Neural cell (in vitro differentiated cells): ENCODE results near the gene MEGF11. TPM values are rescaled to one million over a fixed set of nuclear protein-coding genes. Genes with fewer than 3 reads are reported as not detected.

Source experiments
- H2AFZ ChIP-seq: fragments of 200-600, 300-800 bp; sonication (generic), shearing (Covaris generic); 2 replicates; pipeline ENCODE4 v1.6.0; 2014; ENCODE audit warnings: low read depth, mild to moderate bottlenecking, antibody characterized with exemption, low read length, moderate library complexity
- H3F3A ChIP-seq: fragments of 200-600 bp; shearing (Covaris generic); 2 replicates; pipeline ENCODE4 v1.6.1; 2016; ENCODE audit warnings: mild to moderate bottlenecking, moderate library complexity, mixed read lengths, antibody characterized with exemption, low read length; ENCODE audit not compliant: insufficient read depth, poor library complexity, severe bottlenecking
- H3K27ac ChIP-seq: fragments of 200-600, 300-800 bp; sonication (generic), shearing (Covaris generic); 2 replicates; pipeline ENCODE4 v1.5.1; 2014; ENCODE audit warnings: mild to moderate bottlenecking, low read length, moderate library complexity
- H3K27me3 ChIP-seq: fragments of 300-800, 200-600 bp; sonication (generic), shearing (Covaris generic); 2 replicates; pipeline ENCODE4 v1.6.0; 2014; ENCODE audit warnings: mild to moderate bottlenecking, low read depth, low read length, moderate library complexity; ENCODE audit not compliant: insufficient read depth
- H3K36me3 ChIP-seq: fragments of 300-800, 200-600 bp; sonication (generic), shearing (Covaris generic); 2 replicates; pipeline ENCODE4 v1.5.1; 2014; ENCODE audit warnings: mild to moderate bottlenecking, antibody characterized with exemption, low read length, moderate library complexity; ENCODE audit not compliant: insufficient read depth
- H3K4me2 ChIP-seq: fragments of 300-800, 200-600 bp; sonication (generic), shearing (Covaris generic); 2 replicates; pipeline ENCODE4 v1.6.0; 2014; ENCODE audit warnings: mild to moderate bottlenecking, low read length
- H3K4me3 ChIP-seq: fragments of 300-800, 200-600 bp; sonication (generic), shearing (Covaris generic); 2 replicates; pipeline ENCODE4 v1.5.1; 2014; ENCODE audit warnings: mild to moderate bottlenecking, low read length, moderate library complexity
- H3K79me2 ChIP-seq: fragments of 200-600 bp; shearing (Covaris generic); replicated peaks from 2 replicates; pipeline ENCODE4 v1.6.0; 2014; ENCODE audit warnings: mild to moderate bottlenecking, low read length, moderate library complexity; ENCODE audit not compliant: insufficient read depth
- H3K9ac ChIP-seq: fragments of 300-800, 200-600 bp; sonication (generic), shearing (Covaris generic); 2 replicates; pipeline ENCODE4 v1.6.1; 2016; ENCODE audit warnings: mild to moderate bottlenecking, low read length, mixed read lengths
- H3K9me2 ChIP-seq: fragments of 200-600 bp; shearing (Covaris generic); 2 replicates; pipeline ENCODE4 v1.6.1; 2016; ENCODE audit warnings: mild to moderate bottlenecking, low read length, mixed read lengths; ENCODE audit not compliant: insufficient read depth
- H3K9me3 ChIP-seq: fragments of 200-600, 300-800 bp; sonication (generic), shearing (Covaris generic); 2 replicates; pipeline ENCODE4 v1.6.1; 2016; ENCODE audit warnings: mild to moderate bottlenecking, mixed run types, low read length, moderate library complexity, mixed read lengths
- H4K20me1 ChIP-seq: fragments of 200-600 bp; shearing (Covaris generic); 2 replicates; pipeline ENCODE4 v1.6.1; 2016; ENCODE audit warnings: mild to moderate bottlenecking, mixed run types; ENCODE audit not compliant: insufficient read depth
- EP300 ChIP-seq: fragments of 450-650 bp; conservative IDR thresholded peaks from 2 replicates; pipeline ENCODE4 v1.6.1; 2014; ENCODE audit warnings: antibody characterized with exemption, mild to moderate bottlenecking, moderate library complexity; ENCODE audit not compliant: poor library complexity, severe bottlenecking
- EZH2 ChIP-seq: fragments of 200-600, 300-800 bp; shearing (Covaris generic), sonication (generic); IDR thresholded peaks from 2 replicates; pipeline ENCODE4 v1.6.1; 2014; ENCODE audit warnings: antibody characterized with exemption, low read length, borderline replicate concordance, mild to moderate bottlenecking; ENCODE audit not compliant: insufficient read depth, poor library complexity, severe bottlenecking
- MXI1 ChIP-seq: fragments of 450-650 bp; conservative IDR thresholded peaks from 2 replicates; pipeline ENCODE4 v1.6.1; 2014; ENCODE audit warnings: antibody characterized with exemption, mild to moderate bottlenecking; ENCODE audit not compliant: poor library complexity, severe bottlenecking
- POLR2AphosphoS5 ChIP-seq: IDR thresholded peaks from 2 replicates; pipeline ENCODE4 v1.6.1; 2012
- RAD21 ChIP-seq: fragments of 450-650 bp; conservative IDR thresholded peaks from 2 replicates; pipeline ENCODE4 v1.6.1; 2014; ENCODE audit warnings: antibody characterized with exemption, mild to moderate bottlenecking, moderate library complexity
- SMC3 ChIP-seq: fragments of 450-650 bp; conservative IDR thresholded peaks from 2 replicates; pipeline ENCODE4 v1.6.1; 2014; ENCODE audit warnings: antibody characterized with exemption, mild to moderate bottlenecking, moderate library complexity; ENCODE audit not compliant: poor library complexity
- TAF1 ChIP-seq: IDR thresholded peaks from 2 replicates; pipeline ENCODE4 v1.6.1; 2012; ENCODE audit warnings: low read depth
- polyA plus RNA-seq: library from polyadenylated mRNA; depleted of rRNA; stranded (reverse); fragments of >200 nt; gene quantifications from 2 replicates; pipeline ENCODE4 v1.2.3, GENCODE V29; 2014
- TF ChIP-seq, protein P1 (sequence below): IDR thresholded peaks from 2 replicates; pipeline ENCODE4 v1.6.1; 2012; ENCODE audit warnings: borderline replicate concordance
- TF ChIP-seq, protein P2 (sequence below): fragments of 450-650 bp; IDR thresholded peaks from 2 replicates; pipeline ENCODE4 v1.5.1; 2014; ENCODE audit warnings: antibody characterized with exemption, mild to moderate bottlenecking, moderate library complexity; ENCODE audit not compliant: poor library complexity, severe bottlenecking

The MEGF11 gene
- polyA plus RNA-seq, 1 donor from 2014 or later: 0.64 TPM

DNA sequence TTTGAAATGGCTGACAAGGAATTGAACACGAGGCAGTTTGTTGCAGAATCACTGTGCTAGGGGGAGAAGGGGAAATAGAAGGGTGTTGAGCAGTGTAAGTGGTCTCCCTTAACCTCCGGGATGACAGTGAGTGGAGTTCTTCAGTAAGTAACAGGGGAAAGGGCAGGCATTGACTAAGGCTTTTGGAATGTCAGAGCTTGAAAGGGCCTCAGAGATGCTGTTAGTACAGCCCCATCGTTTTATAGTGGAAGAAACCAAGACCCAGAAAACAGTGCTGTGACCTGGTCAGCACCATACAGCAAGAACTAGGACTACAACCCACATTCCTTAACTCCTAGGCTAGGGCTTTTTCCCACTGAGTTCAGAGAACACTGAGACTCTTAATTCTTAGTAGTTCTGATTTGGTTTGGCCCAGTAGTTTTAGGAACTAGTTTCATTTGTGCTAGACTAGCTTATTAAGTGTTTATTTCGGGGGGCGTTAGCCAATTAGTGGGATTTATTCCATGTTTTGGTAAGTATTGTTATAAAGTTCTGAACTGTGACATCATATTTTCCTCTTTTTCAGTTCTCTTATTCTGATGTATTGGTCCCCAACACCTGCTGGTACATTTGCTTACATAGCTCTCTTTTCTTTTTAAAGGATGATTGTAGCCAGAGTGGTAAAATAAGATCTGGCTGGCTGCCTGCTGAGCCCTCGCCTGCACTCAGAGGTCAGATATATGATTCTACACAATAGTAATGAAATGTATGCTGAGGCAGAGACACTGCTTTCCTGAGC, 350.1 kb downstream of the MEGF11 start:
- no peak for TF ChIP-seq EZH2
- TF ChIP-seq POLR2AphosphoS5: no peak
- no peak for TF ChIP-seq SMC3
- Histone ChIP-seq H2AFZ (no peak overlapping the region), H3K36me3 (peaks cover 17% of the 10 kb centered on the region), H3K4me2 (no peak overlapping the region), H3K9me2 (no peaks in the 10 kb centered on the region), H4K20me1 (no peaks in the 10 kb centered on the region), H3K4me3 (no peak overlapping the region), H3K9ac (no peak overlapping the region), H3K79me2 (no peaks in the 10 kb centered on the region), H3K9me3 (no peaks in the 10 kb centered on the region), H3K27me3 (no peaks in the 10 kb centered on the region), H3K27ac (no peak overlapping the region), H3F3A (no peaks in the 10 kb centered on the region)

DNA sequence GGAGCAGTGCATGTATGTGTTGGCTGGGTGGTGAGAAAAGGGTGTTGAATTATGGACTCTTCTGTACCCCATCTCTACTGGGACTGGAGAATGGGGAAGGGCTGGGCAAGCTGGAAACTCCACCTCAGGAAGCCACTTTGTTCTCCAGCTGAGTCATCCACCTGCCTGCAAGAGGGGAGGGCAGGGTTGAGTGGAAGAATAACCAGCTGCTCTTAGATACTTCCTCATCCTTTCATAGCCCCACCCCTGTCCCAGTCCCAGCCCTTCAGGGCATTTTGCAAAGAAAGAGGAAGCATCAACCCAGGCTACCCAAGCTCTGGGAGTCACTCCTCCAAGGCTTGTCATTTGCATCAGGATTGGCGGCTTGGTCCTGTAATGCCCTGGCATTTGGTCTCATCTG, 351.2 kb downstream of the MEGF11 start:
- H3K4me3 ChIP-seq: no peak overlapping the region
- H4K20me1 ChIP-seq: no peaks in the 10 kb centered on the region
- H2AFZ ChIP-seq: no peak overlapping the region
- no peaks in the 10 kb centered on the region for H3K9me2 ChIP-seq
- no peak overlapping the region for H3K4me2 ChIP-seq
- H3F3A ChIP-seq: no peaks in the 10 kb centered on the region
- H3K27ac ChIP-seq: no peak overlapping the region
- H3K9ac ChIP-seq: no peak overlapping the region
- no peak for TF ChIP-seq RAD21
- TF ChIP-seq MXI1: no peak
- H3K79me2 ChIP-seq: no peaks in the 10 kb centered on the region
- peaks cover 17% of the 10 kb centered on the region for H3K36me3 ChIP-seq
- H3K9me3 ChIP-seq: no peaks in the 10 kb centered on the region
- H3K27me3 ChIP-seq: no peaks in the 10 kb centered on the region

DNA sequence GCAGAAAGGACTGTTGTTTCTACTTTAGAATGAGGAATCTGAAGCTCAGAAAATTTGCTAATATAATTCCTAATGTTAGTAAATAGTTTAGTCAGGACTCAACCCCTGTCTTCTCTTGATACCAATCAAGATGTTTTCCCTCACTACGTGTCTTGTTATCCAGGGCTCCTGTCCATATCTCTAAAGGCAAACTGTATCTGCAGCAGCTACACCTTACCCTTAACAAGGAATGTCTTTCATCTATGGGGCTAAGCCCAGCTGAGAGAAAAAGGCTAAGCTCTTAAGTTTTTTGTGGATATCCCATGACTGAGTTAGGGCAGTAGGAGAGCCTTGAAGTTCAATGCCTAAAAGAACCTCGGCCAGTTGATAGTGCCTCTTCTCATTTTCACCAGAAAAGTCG, 351.7 kb downstream of the MEGF11 start:
- Histone ChIP-seq H4K20me1 (no peaks in the 10 kb centered on the region), H3K27ac (no peak overlapping the region), H3K9me2 (no peaks in the 10 kb centered on the region), H3K36me3 (peaks cover 17% of the 10 kb centered on the region), H2AFZ (no peak overlapping the region), H3K9me3 (no peaks in the 10 kb centered on the region), H3K4me2 (no peak overlapping the region), H3K4me3 (no peak overlapping the region), H3K79me2 (no peaks in the 10 kb centered on the region), H3K9ac (no peak overlapping the region), H3K27me3 (no peaks in the 10 kb centered on the region), H3F3A (no peaks in the 10 kb centered on the region)
- TF ChIP-seq, protein P1, sequence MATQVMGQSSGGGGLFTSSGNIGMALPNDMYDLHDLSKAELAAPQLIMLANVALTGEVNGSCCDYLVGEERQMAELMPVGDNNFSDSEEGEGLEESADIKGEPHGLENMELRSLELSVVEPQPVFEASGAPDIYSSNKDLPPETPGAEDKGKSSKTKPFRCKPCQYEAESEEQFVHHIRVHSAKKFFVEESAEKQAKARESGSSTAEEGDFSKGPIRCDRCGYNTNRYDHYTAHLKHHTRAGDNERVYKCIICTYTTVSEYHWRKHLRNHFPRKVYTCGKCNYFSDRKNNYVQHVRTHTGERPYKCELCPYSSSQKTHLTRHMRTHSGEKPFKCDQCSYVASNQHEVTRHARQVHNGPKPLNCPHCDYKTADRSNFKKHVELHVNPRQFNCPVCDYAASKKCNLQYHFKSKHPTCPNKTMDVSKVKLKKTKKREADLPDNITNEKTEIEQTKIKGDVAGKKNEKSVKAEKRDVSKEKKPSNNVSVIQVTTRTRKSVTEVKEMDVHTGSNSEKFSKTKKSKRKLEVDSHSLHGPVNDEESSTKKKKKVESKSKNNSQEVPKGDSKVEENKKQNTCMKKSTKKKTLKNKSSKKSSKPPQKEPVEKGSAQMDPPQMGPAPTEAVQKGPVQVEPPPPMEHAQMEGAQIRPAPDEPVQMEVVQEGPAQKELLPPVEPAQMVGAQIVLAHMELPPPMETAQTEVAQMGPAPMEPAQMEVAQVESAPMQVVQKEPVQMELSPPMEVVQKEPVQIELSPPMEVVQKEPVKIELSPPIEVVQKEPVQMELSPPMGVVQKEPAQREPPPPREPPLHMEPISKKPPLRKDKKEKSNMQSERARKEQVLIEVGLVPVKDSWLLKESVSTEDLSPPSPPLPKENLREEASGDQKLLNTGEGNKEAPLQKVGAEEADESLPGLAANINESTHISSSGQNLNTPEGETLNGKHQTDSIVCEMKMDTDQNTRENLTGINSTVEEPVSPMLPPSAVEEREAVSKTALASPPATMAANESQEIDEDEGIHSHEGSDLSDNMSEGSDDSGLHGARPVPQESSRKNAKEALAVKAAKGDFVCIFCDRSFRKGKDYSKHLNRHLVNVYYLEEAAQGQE: no peak
- no peak for TF ChIP-seq MXI1
- no peak for TF ChIP-seq EZH2
- TF ChIP-seq TAF1: no peak
- TF ChIP-seq POLR2AphosphoS5: no peak
- TF ChIP-seq SMC3: no peak
- TF ChIP-seq, protein P2, sequence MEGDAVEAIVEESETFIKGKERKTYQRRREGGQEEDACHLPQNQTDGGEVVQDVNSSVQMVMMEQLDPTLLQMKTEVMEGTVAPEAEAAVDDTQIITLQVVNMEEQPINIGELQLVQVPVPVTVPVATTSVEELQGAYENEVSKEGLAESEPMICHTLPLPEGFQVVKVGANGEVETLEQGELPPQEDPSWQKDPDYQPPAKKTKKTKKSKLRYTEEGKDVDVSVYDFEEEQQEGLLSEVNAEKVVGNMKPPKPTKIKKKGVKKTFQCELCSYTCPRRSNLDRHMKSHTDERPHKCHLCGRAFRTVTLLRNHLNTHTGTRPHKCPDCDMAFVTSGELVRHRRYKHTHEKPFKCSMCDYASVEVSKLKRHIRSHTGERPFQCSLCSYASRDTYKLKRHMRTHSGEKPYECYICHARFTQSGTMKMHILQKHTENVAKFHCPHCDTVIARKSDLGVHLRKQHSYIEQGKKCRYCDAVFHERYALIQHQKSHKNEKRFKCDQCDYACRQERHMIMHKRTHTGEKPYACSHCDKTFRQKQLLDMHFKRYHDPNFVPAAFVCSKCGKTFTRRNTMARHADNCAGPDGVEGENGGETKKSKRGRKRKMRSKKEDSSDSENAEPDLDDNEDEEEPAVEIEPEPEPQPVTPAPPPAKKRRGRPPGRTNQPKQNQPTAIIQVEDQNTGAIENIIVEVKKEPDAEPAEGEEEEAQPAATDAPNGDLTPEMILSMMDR: no peak
- no peak for TF ChIP-seq RAD21
- TF ChIP-seq EP300: no peak
